Fibroblast of mammary gland (primary cell): ENCODE data around the gene CDH11.
A peak's percentile ranks its signal among the peaks of the same experiment; 100 is the strongest.

Experiments used
- DNase-seq: peaks from one replicate; pipeline ENCODE4 v3.0.0-alpha.2; 2010; ENCODE audit warnings: low read depth
- H3K4me3 ChIP-seq: 2 replicates; pipeline ENCODE4 v1.5.1; 2011; ENCODE audit warnings: low read depth, mild to moderate bottlenecking, low read length, moderate library complexity; ENCODE audit not compliant: control insufficient read depth
- TF ChIP-seq, protein P1 (sequence below): conservative IDR thresholded peaks from 2 replicates; pipeline ENCODE4 v1.5.1; 2011; ENCODE audit warnings: low read depth, low read length, inconsistent platforms; ENCODE audit not compliant: control insufficient read depth, insufficient read depth

Gene CDH11

DNA sequence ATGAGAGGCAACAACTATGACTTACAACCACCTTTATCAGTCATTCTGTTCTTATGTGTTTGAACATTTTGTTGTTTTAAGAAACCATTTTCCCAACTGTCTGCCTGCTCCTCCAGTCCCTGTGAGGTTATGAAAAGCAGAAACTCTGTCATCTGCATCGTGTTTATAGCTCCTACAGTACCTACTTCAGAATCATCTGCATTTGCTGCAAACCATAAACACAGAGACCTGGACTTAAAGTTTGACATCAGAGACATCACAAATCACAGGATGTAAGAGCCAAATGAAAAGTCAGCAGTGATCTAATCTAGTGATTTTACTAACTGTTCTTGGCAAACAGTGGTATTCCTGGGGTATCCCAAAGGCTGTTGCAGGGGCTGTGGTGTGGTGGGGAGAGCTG is 55.2 kb downstream of the CDH11 start:
- TF ChIP-seq, protein P1, sequence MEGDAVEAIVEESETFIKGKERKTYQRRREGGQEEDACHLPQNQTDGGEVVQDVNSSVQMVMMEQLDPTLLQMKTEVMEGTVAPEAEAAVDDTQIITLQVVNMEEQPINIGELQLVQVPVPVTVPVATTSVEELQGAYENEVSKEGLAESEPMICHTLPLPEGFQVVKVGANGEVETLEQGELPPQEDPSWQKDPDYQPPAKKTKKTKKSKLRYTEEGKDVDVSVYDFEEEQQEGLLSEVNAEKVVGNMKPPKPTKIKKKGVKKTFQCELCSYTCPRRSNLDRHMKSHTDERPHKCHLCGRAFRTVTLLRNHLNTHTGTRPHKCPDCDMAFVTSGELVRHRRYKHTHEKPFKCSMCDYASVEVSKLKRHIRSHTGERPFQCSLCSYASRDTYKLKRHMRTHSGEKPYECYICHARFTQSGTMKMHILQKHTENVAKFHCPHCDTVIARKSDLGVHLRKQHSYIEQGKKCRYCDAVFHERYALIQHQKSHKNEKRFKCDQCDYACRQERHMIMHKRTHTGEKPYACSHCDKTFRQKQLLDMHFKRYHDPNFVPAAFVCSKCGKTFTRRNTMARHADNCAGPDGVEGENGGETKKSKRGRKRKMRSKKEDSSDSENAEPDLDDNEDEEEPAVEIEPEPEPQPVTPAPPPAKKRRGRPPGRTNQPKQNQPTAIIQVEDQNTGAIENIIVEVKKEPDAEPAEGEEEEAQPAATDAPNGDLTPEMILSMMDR, result no peak
- no peak overlapping the region for H3K4me3 ChIP-seq
- DNase-seq, result no peak

DNA sequence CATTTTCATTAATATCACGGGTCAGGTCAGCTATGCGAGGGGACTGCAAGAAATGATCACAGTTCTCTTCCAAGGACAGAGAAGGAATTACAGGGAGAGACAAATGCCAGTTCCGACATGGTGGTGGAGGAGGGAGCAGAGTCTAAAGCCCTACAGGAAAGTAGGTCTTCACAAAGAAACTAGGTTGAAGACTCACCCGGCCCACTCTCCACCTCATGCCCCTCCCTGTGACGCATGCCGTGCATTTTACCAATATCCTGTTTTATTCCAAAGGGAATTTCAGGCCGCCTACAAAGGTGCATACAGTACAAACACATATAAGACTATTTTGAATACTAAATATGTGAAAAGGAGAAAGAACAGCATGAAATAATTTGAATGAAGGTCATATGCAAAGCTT is 56.8 kb downstream of the CDH11 start:
- no peak for DNase-seq
- no peak overlapping the region for H3K4me3 ChIP-seq
- TF ChIP-seq, protein P1, result no peak

DNA sequence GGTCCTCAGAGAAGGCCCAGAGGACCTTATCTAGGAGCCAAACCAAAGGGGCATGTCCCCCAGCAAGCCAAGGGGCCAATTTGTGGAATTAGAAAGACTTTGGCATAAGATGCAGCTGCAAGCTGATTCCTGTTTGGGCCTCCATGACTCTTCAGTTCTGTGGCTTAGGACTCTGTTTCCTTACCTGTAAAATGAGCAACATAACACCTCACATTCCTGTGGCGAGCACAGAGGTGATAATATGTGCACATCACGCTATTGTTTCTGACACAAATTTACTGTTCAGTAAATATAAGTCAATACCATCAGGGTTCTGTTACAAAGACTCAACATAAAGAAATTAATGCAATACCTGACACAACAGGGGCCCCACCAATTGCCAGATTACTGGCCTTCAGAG is 57.7 kb downstream of the CDH11 start:
- TF ChIP-seq, protein P1, result no peak
- no peak for DNase-seq
- H3K4me3 ChIP-seq, result no peak overlapping the region

DNA sequence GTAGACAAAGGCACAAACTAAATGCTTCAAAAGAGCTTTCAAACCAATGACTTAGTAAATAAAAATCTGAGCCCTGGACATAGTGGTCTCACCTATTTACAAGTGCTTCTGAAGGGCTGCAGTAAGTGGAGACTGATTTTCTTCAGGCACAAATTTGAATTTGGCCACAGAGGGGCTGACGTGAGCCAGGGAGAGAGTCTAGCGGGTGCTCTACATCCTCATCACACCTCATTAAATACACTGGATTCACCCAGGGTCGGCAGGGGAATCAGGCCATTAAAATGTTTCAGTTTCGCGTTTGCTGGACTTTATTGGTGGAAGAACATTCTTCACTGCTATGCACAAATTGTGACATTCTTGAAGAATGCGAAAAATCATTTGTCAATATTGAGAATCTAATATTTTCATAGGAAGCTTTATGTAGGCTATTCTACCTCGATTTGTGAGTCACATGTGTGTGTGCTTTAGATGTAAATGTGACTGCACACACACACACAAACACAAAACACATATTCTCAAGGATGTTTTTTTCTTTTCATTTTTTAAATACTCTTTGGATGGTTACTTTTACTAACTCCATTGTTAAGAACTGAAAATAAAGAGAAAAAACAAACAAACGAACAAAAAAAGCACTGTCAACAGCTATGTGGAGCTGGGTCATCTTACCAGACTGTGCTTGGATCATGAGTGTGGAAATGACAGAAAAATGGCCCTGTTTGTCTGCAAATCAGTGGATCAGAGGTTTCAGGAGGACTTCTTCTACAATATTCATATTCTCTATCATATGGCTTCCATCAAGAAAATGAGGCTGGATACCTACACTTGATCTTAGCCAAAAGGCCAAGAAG is 58.9 kb downstream of the CDH11 start:
- H3K4me3 ChIP-seq, result no peak overlapping the region
- DNase-seq, result no peak
- TF ChIP-seq, protein P1, result no peak

DNA sequence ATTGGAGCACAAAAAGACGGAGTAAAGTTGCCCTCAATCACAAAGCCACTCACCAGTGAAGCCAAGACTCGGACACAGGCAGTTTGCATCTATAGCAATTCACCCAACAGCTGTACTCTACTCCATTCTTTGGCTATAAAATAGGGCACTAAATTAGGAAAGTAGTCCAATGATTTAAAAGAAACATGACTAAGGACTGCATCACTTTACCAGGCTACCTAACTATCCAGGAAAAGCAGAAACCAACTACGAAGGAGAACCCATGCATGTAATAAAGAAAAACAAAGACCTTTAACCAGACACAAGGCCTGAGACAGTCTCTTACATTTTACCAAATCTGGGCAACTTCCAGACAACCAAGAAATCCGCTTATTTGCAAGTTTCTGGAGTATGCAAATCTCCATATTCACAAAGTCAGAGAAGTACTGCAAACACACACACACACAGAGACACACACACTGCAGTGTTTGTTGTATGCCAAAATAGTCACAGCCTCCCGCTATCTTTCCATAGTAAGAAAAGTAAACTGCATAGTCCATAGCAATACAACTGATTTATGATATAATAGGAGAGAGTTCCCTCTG is 59.8 kb downstream of the CDH11 start:
- DNase-seq, result peak; percentile 41
- TF ChIP-seq, protein P1, result no peak
- no peak overlapping the region for H3K4me3 ChIP-seq

DNA sequence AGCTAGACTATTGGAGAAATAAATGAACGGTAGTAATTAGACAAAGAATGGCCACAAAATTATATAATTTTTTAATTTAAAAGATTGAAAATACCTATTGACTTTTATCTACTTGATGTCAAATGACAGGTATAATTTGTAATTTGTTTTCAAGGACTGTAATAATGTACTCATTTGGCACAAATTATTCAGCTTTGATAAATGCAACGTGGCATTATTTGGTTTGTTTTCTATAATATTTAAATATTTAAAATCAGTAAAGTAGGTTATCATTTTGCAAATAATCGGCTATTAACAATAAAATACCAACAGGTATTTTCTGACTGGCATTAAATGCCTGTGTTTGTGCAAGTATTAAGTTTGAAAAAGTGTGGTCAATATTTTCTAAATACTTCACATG is 60.6 kb downstream of the CDH11 start:
- TF ChIP-seq, protein P1, result no peak
- no peak overlapping the region for H3K4me3 ChIP-seq
- no peak for DNase-seq
